HK-2 (cell line): ENCODE results near the gene PIK3CD.
"Not testable (repeated sequence)": the region's sequence is repeated elsewhere in the genome, so short reads cannot be mapped to it uniquely, and the experiment has no call there.

Source experiments
- DNase-seq: peaks from one replicate; pipeline ENCODE4 v3.0.0-alpha.2; 2018; ENCODE audit not compliant: unreplicated experiment

PIK3CD gene

GRCh38 chr1:9654834-9655723 is 3.5 kb downstream of the PIK3CD start:
- DNase-seq = no peak

GRCh38 chr1:9655836-9656235 is 4.3 kb downstream of the PIK3CD start:
- no peak for DNase-seq

- DNase-seq = no peak
Observed at GRCh38 chr1:9657521-9658032, 6.0 kb downstream of the PIK3CD start.

GRCh38 chr1:9658199-9658598 is 6.7 kb downstream of the PIK3CD start:
- no peak for DNase-seq

GRCh38 chr1:9659328-9659727 is 7.8 kb downstream of the PIK3CD start:
- no peak for DNase-seq

- DNase-seq = no peak
Observed at GRCh38 chr1:9663257-9663656, 11.7 kb downstream of the PIK3CD start.

GRCh38 chr1:9665193-9665592 is 13.7 kb downstream of the PIK3CD start:
- no peak for DNase-seq

GRCh38 chr1:9668080-9668479 is 16.5 kb downstream of the PIK3CD start:
- DNase-seq = no peak

- DNase-seq = no peak
Observed at GRCh38 chr1:9670085-9670484, 18.6 kb downstream of the PIK3CD start.

- peak; percentile 75 for DNase-seq
Observed at GRCh38 chr1:9671377-9672140, 20.0 kb downstream of the PIK3CD start.

- no peak for DNase-seq
Observed at GRCh38 chr1:9672444-9672843, 20.9 kb downstream of the PIK3CD start.

GRCh38 chr1:9675393-9675792 is 23.9 kb downstream of the PIK3CD start:
- no peak for DNase-seq

GRCh38 chr1:9676128-9676527 is 24.6 kb downstream of the PIK3CD start:
- not testable (repeated sequence) for DNase-seq

GRCh38 chr1:9676815-9677393 is 25.4 kb downstream of the PIK3CD start:
- no peak for DNase-seq

- DNase-seq = no peak
Observed at GRCh38 chr1:9680091-9680490, 28.6 kb downstream of the PIK3CD start.

GRCh38 chr1:9680828-9681227 is 29.3 kb downstream of the PIK3CD start:
- DNase-seq = no peak

GRCh38 chr1:9684801-9685200 is 33.3 kb downstream of the PIK3CD start:
- no peak for DNase-seq

GRCh38 chr1:9687120-9687873 is 35.8 kb downstream of the PIK3CD start:
- peak; percentile 94 for DNase-seq

GRCh38 chr1:9687874-9688582 is 36.5 kb downstream of the PIK3CD start:
- peak; percentile 53 for DNase-seq

GRCh38 chr1:9688599-9688998 is 37.1 kb downstream of the PIK3CD start:
- no peak for DNase-seq
